HG02943 (cell line): ENCODE results near the gene CENPP.

Source experiments
- ATAC-seq: cut with Tn5 transposase; IDR thresholded peaks from one replicate; pipeline ENCODE4 v1.9.1; 2021; ENCODE audit warnings: mild to moderate bottlenecking, low read depth, moderate library complexity; ENCODE audit not compliant: unreplicated experiment

CENPP gene

DNA sequence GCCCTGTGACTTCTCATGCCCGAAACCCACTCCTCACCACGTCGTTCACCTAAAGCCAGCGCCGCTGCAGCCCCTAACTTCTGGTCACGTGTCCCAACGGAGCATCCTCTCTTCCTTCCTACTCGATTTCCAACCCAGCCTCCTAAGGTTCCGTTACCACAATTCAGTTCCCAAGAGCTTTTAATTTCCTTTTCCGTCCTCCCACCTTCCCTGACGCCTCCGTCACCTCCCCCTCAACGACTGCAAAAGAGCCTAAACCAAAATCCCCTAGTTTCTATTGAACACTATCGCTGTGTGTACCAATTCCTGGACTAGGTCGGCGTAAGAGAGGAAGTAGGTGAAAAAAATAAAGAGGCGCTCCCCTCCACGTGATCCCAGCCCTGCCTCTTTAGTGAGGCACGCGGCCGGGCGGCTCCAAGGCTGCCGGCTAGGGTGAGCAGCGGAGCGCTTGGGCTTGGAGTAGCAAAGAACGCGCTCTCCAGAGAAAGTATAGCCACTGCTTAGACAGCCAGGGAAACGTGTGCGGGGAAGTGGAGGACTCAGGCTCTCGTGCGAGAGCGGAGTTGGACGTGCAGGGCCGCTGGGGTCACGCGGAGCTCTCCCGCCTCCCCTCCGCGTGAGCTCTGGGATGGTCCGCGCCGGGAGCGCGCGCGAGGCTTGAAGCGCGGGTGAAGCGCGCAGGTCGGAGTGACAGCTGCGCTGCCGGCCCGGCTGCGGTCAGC is at the start of gene CENPP, which contains the start of gene NOL8:
CENPP (plus strand) TSS at position 685 of the 722 bp plus-strand sequence.
NOL8 (minus strand) TSS at position 82 of the 722 bp plus-strand sequence. CDS start 1,189 bp downstream, outside the sequence.
- peak; percentile 93 for ATAC-seq

DNA sequence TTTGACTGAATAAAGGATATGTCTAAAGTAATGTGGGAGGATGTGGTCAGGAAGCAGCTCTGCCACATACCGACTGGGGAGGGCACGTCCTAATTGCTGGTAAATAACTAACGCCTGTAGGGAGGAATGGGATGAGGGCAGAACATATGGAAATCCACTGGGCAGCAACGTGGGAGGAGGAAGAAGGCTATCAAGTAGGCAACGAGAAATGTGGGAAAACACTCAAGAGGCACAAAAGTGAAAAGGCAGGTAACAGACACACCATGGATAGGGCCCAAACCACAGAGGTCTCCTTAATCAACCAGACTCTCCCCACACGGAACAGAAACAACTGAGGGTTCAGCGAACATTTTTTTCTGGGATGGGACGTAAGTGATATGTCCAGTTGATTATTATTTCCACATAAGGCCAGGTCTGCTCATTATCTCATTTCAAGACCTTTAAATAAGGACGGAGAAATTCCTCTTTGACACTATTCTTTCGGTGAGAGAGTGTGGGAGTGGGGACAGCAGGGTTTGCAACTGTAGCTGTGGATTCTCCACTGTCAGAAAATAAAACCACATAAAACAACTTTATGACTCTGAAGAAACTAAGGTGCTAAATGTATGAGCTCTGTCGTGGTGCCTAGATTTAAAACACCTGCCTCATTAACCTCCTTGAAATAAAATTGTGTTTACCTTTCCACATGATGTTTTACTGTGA is 49.3 kb upstream of the CENPP start:
- no peak for ATAC-seq

DNA sequence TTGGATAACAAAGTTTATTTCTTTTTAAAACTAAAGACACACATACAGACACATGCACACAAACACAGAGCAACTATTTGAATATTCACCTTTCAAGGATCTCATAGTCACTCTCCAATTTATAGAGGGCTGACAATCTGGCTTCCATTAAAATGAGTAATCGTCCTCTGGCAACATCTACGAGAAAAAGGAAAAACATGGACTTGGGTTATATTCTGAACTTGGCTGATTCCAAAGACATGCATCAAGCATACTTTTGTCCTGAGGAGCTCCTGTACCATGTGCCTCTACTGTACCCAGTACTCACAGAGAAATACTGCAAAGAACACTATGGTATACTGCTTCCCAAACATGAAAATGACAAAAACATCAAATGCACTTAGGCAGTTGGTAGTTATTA is 47.6 kb upstream of the CENPP start:
- no peak for ATAC-seq

DNA sequence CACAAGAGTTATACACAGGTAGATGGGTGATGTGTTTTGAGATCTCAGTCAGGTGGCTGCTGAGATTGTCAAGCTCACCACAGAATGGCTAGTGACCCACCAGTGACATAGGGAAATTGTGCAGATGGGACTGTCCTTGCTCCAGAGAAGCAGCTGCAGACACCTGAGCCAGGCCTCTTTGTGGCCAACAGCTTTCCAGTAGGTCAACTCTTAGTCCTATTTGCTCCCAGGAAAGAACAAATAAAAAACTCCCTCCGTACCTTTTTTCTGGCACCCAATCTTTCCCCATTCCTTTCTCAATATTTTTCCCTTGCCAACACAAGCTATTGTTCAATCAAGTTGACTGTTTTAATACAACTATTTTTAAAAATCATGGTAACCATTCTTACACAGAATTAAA is 46.5 kb upstream of the CENPP start:
- no peak for ATAC-seq

DNA sequence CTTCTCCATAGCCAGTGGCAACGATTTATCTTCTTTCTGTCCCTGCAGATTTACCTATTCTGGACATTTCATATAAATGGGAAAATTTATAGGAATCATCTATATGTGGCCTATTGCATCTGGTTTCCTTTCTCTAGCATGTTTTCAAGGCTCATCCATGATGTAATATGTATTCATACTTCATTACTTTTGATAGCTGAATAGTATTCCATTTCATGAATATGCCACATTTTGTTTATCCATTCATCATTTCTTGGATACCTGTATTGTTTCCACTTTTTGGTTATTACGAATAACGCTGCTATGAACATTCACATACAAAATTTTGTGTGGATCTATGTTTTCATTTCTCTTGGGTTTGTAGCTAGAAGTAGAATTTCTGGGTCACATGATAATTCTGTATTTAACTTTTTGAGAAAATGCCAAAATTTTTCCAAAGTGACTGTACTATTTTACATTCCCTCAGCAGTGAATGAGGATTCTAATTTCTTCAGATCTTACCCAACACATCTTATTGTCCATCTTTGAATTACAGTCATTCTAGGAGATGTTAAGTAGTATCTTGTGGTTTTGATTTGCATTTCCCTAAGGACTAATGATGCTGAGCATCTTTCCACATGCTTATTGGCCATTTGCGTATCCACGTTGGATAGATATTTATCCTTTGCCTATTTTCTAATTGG is 35.9 kb upstream of the CENPP start:
- ATAC-seq: no peak

DNA sequence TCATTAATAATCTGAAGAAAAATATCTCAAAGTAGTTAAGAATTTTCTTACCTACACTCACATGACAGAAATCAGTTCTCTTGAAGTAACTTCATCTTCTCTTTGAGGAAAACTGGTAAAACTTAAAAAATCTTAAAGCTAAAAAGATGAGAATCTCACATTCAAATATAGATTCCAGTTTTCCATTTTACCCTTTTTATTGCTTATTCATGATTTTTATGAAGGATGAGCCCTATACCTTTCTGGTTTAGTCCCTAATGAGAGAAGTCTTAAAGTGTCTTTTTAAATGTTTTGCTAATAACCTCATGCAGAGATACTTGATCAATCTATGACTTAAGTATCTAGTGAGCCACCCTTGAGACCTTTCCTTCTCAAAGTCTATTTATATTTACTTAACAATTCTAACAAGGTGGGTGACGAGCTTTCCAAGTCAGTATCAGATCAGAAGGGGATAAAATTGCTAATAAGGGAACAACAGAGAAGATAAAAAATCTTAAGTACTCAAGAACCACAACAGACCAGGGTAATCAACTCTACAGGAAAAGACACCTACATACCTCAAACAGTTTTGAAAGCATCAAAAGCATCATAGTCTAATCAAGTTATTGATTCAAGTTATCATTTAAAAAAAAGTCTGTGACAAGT is 34.8 kb upstream of the CENPP start:
- no peak for ATAC-seq

DNA sequence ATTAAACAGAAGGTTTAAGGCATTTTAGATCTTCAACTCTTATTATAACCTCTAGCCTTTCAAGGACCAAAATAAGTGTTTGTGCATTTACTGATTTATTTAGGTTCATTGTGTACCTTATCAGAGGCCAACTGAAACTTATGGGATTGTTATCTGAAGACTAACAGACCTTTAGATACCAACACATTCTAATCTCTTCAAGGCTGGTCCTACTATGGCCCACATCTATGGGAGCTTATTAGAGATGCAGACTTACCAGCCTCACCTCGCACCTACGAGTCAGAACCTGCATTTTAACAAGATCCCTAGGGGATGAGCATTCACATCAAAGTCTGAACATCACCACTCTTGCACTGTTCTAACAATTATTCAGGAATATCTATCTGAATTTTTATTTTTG is 34.2 kb upstream of the CENPP start:
- no peak for ATAC-seq

DNA sequence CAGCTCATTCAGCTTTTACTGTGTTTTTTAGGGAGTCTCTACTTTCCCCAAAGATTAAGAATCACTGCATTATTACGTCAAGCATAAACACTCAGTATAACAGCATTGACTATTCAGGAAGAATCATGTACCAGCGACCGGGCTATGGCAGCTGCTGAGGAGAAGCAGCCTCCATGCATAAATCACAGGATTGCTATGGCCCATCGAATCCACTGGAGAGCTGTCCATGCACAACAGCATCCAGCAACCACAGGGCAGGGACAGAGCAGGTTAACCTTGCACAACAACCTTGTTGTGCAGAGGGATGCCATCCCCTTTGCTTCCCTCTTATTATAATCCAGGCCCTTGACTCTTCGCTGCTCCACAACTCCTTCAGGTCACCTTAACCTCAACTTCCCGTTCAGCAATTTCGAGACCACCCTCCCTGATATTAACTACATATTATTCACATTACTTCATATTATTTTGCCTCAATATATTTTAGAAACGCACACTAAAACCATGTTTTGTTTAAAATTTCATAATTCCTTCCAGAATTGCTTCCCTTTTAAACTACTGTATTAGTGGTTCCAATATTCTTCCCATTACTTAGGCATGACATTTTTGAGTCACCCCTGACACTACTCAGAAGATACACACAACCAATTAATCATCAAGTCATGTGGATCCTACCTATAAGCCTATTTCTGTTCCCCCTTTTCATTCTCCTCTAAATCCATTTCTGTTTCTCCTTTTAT is 33.2 kb upstream of the CENPP start:
- ATAC-seq: no peak

DNA sequence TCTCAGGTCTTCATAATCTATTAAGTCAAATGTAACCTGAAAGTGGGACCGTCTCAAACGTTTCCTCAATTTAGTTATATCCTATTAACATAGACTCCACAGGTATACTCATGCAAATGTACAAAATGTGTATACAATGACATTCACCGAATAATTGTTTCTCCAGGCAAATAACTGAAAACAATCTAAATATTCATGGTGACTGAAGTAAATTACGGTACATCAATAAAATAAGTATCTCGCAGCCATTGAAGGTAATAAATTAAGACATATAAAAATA is 32.7 kb upstream of the CENPP start:
- no peak for ATAC-seq

DNA sequence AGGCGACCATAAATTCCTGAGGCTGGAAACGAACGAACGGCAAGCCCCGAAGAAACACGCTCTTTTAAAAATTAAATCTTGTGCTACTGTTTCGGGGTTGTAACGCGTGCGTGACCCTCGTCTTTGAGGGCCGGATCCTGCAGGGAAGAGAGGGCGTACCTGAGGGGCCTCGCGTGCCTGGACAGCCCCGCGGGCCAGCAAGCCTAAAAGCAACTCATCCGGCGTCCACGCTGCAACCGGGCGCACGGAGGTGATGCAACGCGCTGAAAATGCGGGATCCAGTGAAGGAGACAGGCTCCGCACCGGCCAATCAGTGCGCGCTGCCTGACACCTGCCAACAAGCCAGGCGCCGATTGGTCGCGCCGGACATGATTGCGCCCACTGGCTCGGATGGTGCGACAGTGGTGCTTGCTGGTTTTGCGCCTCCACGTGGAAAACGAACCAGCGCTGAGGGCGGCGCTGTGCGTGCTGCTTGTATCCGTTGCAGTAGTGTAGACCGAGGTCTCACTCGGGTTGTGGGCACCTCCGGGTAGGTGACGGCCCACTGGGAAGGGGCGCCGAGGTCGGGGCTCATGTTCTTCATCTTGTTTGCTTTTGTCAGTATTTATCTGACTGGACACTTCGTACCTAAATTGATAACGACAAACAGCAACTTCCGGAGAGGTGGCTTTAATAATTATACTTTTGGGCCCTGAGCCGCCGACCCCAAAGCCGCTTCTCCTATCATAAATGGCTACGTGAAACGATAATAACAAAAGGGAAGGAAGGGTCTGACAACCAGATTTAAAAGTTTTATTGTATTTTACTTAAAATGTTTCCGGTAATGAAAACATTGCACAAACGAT is 32.1 kb upstream of the CENPP start, which contains the start of gene IARS1:
IARS1 (minus strand) TSS at position 246 of the 845 bp plus-strand sequence. CDS start 4,278 bp downstream, outside the sequence.
- ATAC-seq: peak; percentile 84

DNA sequence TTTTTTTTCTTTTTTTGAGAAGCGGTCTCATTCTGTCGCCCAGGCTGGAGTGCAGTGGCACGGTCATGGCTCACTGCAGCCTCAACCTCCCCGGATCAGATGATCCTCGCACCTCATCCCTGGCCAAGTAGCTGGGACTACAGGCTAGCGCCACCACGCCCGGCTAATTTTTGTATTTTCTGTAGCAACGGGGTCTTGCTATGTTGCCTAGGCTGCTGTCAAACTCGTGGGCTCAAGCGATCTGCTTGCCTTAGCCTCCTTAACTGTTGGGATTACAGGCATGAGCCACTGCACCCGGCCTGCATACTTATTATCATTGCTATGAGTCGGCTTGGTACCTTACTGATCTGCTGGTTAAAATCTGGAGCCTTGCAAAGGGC is 31.5 kb upstream of the CENPP start:
- ATAC-seq: no peak

DNA sequence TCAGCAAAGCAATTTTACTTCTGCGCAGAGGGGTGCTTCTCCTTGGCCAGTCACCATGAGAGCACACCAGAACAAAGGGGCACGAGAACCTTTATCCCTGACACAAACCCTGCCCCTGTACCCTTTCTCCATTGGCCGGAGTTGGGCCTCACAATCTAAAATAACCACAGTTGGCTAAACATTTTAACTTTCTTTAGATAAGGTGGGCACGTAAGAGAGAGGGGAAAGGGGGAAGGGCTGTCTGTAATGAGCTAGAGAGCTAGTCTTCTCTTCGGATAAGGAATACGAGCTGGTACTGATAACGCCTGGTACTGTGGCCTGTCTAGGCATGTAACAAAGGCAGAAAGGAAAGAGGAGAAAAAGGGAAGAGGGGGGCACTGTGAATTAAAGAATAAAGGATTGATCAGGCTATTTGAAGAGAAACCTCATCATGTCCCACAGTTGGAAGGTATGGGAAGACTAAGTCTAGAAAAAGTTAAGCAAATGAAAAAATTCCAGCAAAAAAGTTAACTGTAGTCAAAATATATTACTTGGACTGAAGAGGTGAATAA is 30.4 kb upstream of the CENPP start:
- no peak for ATAC-seq

DNA sequence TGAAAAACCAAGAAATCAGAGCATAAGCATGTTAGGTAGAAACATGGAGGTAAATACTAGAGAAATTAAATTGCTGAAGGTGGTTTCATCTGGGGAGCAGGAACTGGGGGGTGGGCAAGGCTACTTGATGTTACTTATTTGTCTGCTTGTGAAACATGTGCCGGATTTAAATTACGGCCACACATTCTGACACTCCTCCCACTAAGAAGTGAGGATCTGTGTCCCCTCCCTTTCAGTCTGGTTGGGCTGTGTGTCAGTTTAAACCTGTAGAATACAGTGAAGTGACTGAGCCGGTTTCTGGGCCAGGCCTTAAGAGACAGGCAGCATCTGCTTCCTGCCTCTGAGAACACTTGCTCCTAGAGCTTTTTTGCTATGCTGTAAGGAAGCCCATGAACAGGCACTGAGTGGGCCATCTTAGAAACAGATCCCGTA is 29.9 kb upstream of the CENPP start:
- ATAC-seq: no peak

DNA sequence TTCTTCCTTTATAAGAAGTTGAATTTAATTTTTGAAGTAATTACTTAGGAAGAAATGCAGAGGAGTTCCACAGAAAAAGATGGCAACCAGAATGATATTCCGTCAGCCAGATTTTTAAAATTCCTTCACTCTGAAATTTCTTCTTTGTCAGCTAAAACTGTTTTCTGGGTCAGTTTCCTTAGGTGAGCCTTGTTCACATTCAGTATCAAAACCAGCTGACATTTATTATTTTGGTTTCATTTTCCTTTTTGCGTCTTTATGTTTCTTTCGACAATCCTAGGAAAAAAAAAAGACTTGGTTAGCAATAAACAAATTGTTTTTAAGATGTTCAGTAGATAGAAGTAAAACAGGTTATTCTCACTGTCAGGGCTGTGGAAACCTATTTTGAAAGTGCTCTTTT is 28.1 kb upstream of the CENPP start:
- ATAC-seq: no peak

DNA sequence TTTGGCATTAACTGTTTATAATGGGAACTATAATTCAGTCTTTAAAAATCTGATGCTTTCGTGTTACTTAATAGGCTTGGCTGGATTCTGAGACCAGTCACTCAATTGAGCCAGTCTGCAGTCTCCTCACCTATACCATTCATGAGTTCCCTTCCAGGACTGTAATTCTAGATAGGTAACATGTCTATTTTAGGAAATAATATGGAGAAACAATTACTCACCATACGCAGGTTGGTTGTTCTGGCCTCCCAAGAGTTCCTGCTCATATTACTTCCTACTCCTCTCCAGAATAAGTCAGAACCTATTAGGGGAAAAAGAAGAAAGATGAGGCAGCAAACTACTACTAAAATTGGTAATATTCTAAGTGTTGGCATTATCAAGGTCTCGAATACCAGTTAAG is 27.7 kb upstream of the CENPP start:
- no peak for ATAC-seq

DNA sequence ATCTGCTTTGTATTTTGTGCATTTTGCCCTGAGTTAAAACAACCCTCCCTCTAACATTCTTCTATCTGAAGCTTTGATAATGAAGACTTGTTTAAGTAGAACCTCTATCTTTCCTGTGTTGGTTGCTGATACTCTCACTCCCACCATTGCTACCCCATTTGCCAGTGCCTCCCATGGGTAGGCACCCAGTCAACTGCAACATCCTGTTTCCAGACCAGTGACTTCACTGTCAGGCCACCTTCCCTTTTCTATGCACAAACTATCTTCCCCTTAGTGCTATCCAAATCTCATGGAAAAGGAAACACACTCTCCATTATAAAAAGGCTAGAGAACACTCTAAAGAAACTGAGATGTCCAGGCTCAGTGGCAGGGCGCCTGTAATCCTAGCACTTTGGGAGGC is 26.6 kb upstream of the CENPP start:
- no peak for ATAC-seq

DNA sequence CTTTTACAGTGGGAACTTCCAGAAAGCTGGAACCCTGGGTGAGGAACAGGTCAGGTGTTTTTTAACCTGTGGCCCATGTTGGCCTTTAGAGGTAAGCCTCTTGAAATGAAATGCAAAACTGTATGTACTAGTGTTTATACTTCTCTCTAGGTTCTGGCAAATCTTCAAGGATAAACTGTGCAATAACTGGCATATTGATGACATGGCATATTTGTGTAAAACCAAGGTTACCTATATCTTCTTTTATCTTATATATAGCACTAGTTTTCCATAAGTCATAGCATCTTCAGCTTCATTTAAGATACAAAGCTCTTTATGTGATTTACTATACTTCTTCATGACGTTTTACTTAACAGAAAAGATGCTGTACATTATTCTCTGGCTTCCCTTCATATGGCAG is 24.8 kb upstream of the CENPP start:
- no peak for ATAC-seq

DNA sequence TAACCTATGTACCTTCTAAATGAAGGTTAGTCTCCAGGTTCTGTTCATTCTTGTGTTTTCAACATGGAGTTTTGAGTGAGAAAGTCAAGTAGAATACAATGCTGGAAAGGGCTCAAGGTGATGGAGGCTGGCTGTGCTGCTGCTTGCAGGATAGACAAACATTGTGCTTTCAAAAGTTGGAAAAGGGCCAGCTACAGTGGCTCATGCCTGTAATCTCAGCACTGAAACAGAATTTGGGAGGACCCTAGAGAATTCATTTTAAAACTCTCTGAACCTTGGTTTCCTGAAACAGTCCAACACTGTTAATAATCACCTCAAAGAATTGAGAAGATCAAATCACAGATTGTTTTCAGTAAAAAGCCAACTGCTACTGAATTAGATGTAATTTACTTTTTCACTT is 16.9 kb upstream of the CENPP start:
- no peak for ATAC-seq

DNA sequence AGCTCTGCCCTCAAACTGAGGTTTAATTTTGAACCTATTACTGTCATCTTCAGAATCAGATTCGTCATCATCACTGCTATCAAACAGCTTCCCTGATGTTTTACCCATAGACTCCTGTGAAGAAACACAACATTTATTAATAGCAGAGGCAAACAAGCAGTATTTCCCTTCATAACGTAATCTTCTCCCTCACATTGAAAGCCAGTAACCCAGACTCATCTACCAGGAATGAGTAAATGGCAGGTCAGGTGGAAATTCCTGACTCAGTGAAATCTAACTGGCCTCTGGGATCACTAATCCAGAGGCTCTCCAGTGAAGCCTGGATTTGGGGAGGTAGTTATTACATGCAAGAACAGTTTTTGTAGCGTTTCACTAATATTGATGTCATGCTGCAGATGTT is 15.2 kb upstream of the CENPP start:
- ATAC-seq: no peak
